WERI-Rb-1 (cell line): ENCODE data around the gene VTI1A.

ENCODE experiments used
- DNase-seq: peaks from one replicate; pipeline ENCODE4 v3.0.0-alpha.2; 2020
- H3K27ac ChIP-seq: fragments of 250-450 bp; sonication (Bioruptor Pico); 2 replicates; pipeline ENCODE4 v1.5.1; 2020; ENCODE audit warnings: mild to moderate bottlenecking, moderate library complexity
- H3K27me3 ChIP-seq: fragments of 250-450 bp; sonication (Bioruptor Pico); 2 replicates; pipeline ENCODE4 v1.5.1; 2021; ENCODE audit warnings: mild to moderate bottlenecking, low read depth, moderate library complexity; ENCODE audit not compliant: insufficient read depth, severe bottlenecking
- H3K36me3 ChIP-seq: fragments of 250-450 bp; sonication (Bioruptor Pico); 2 replicates; pipeline ENCODE4 v1.5.1; 2020; ENCODE audit warnings: mild to moderate bottlenecking, moderate library complexity
- H3K4me3 ChIP-seq: 2 replicates; pipeline ENCODE4 v1.5.1; 2011; ENCODE audit warnings: low read depth, mild to moderate bottlenecking, control low read depth, low read length
- H3K9me3 ChIP-seq: fragments of 250-450 bp; sonication (Bioruptor Pico); 2 replicates; pipeline ENCODE4 v1.5.1; 2021; ENCODE audit warnings: mild to moderate bottlenecking, moderate library complexity; ENCODE audit not compliant: severe bottlenecking
- TF ChIP-seq, protein P1 (sequence below): IDR thresholded peaks from 2 replicates; pipeline ENCODE4 v1.5.1; 2011; ENCODE audit warnings: low read depth, mild to moderate bottlenecking, control low read depth, inconsistent platforms, low read length

The VTI1A gene

DNA sequence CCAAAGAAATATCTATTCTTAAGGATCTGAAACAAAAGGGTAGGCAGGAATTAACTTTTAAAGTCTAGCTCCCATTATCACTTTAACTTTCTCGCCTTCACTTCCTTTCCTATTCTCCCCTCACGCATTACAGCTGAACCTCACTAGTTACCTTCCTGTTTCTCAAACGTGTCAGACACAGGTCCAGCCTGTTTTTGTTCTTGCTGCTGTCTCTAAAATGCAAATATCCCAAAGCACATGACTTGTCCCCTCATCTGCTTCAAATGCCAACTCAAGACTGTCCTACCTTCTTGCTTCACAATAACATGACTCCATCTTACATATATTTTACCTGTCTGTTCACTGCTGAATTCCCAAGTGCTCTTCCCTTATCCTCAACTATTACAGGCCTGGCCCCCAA lies 17.9 kb upstream of the VTI1A start:
- DNase-seq = no peak
- TF ChIP-seq, protein P1, sequence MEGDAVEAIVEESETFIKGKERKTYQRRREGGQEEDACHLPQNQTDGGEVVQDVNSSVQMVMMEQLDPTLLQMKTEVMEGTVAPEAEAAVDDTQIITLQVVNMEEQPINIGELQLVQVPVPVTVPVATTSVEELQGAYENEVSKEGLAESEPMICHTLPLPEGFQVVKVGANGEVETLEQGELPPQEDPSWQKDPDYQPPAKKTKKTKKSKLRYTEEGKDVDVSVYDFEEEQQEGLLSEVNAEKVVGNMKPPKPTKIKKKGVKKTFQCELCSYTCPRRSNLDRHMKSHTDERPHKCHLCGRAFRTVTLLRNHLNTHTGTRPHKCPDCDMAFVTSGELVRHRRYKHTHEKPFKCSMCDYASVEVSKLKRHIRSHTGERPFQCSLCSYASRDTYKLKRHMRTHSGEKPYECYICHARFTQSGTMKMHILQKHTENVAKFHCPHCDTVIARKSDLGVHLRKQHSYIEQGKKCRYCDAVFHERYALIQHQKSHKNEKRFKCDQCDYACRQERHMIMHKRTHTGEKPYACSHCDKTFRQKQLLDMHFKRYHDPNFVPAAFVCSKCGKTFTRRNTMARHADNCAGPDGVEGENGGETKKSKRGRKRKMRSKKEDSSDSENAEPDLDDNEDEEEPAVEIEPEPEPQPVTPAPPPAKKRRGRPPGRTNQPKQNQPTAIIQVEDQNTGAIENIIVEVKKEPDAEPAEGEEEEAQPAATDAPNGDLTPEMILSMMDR = no peak
- Histone ChIP-seq H3K9me3 (no peaks in the 10 kb centered on the region), H3K27ac (no peak overlapping the region), H3K4me3 (no peak overlapping the region), H3K27me3 (no peaks in the 10 kb centered on the region), H3K36me3 (peaks cover 32% of the 10 kb centered on the region)

DNA sequence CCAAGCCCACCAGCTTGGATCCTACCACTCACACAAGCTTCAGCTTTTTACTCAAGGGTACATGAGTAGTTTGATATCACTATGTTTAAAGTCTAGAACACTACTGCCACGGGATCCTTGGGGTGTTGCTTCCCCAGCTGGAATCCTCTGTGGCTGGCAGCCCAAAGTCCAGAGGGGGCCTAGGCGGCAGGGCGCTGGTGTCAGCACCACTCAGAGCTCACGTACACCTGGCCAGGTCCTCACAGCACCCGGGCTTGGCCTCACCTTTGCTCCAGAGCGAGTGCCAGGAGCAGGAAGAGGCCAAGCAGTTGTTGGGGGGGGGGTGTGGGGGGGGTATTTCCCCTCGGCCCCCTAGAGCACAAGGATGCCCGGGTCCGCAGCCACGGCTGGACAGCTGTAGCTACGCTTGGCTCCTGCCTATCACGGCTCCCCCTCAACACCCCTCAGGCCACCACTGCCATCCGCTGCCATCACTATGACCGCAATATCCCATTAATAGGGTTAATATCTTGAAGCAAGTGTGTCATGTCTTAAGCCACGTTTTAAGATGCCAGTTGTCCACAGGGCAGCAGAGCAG lies 17.3 kb upstream of the VTI1A start:
- Histone ChIP-seq H3K27ac (no peak overlapping the region), H3K4me3 (no peak overlapping the region), H3K9me3 (no peaks in the 10 kb centered on the region), H3K36me3 (peaks cover 32% of the 10 kb centered on the region), H3K27me3 (no peaks in the 10 kb centered on the region)
- TF ChIP-seq, protein P1 = no peak
- no peak for DNase-seq

DNA sequence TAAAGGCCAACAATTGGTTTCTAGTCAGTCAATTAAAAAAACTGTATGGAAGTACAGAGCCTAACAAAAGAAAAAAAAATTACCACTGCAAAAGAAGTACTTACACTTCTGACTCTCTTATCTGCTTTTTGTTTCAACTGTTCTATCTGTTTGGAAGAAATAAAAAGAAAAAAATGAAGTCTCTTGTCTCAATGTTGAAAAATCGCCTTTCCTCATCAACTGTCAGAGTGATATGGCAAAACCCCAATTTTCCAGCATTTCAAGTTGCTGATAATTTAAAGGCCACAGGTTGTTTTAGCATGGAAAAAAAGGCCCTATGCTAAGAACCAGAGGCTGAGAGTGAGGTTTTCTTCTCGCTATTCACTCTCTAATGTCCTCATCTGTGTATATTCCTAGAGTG lies 13.9 kb upstream of the VTI1A start:
- H3K27me3 ChIP-seq = no peaks in the 10 kb centered on the region
- no peak for DNase-seq
- TF ChIP-seq, protein P1 = no peak
- peaks cover 46% of the 10 kb centered on the region for H3K36me3 ChIP-seq
- H3K27ac ChIP-seq = no peak overlapping the region
- H3K4me3 ChIP-seq = no peak overlapping the region
- H3K9me3 ChIP-seq = no peaks in the 10 kb centered on the region

DNA sequence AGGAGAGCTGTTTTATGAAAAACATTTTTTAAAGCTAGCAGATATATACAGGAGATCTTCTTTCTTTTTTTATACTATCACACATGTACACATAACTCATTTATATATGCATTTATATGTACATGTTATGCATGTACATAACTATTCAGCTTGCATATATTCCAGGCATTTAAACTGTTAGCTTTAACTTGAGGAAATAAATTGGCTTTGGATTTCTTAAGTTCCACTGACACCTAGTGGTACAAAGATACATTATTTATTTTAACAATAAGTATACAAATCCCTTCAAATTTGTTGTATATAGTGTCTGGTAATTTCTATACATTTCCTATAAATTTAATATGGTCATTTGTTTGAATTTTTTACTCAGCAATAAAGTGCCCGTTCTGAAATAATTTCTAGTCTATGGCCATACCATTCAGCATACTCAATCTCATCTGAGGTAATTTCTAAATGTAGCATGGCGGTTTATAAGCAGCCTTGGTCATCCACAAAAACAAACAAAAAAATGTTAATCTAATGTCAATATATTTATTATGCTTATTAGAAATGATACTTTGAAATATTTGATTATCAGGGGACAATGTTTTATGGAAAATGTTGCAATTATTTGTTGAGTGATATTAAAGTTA lies 11.9 kb upstream of the VTI1A start:
- TF ChIP-seq, protein P1 = no peak
- Histone ChIP-seq H3K9me3 (no peaks in the 10 kb centered on the region), H3K27ac (no peak overlapping the region), H3K4me3 (no peak overlapping the region), H3K36me3 (peaks cover 53% of the 10 kb centered on the region), H3K27me3 (no peaks in the 10 kb centered on the region)
- no peak for DNase-seq

DNA sequence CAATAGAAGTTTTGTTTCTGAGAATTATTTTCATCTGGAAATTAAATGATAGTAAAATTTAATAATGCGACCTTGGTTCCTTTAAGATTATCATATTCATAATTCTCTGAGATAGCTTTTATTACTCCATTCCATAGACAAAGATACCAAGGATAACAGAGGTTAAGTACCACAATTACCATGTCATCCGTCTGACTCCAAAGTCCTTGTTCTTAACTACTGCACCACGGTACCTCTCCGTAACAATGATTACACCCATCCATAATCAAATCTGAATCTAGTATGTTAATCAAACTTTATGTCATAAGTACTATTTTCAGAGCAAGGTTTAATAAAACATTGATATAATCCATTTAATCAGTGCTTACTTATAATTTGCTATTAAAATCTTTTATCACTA lies 8.7 kb upstream of the VTI1A start:
- peaks cover 61% of the 10 kb centered on the region for H3K36me3 ChIP-seq
- no peak overlapping the region for H3K4me3 ChIP-seq
- TF ChIP-seq, protein P1 = no peak
- DNase-seq = no peak
- H3K27ac ChIP-seq = no peak overlapping the region
- no peaks in the 10 kb centered on the region for H3K27me3 ChIP-seq
- no peaks in the 10 kb centered on the region for H3K9me3 ChIP-seq

DNA sequence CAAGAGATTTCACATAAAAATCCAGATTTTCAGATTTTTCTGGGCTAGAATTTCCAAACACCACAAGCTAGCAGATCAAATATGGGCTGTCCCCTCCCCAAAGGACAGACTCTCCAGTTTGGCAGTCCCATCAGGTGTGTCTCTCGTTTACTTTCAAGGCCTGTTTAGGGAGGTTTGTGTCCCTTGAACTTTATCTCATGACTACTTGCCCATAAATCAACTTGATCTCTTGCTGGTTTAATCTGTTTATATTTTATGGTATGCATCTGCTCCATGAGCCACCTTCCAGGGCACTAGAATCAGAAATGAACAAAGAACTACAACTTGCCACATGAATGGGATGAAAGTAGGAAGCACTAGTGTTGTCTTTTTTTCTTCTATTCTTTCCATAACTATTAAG lies 5.5 kb upstream of the VTI1A start:
- no peak overlapping the region for H3K4me3 ChIP-seq
- peaks cover 78% of the 10 kb centered on the region for H3K36me3 ChIP-seq
- H3K9me3 ChIP-seq = no peaks in the 10 kb centered on the region
- TF ChIP-seq, protein P1 = no peak
- no peak for DNase-seq
- no peak overlapping the region for H3K27ac ChIP-seq
- no peaks in the 10 kb centered on the region for H3K27me3 ChIP-seq
